Measurements from ENCODE around the gene LPIN3.

The LPIN3 gene

DNA sequence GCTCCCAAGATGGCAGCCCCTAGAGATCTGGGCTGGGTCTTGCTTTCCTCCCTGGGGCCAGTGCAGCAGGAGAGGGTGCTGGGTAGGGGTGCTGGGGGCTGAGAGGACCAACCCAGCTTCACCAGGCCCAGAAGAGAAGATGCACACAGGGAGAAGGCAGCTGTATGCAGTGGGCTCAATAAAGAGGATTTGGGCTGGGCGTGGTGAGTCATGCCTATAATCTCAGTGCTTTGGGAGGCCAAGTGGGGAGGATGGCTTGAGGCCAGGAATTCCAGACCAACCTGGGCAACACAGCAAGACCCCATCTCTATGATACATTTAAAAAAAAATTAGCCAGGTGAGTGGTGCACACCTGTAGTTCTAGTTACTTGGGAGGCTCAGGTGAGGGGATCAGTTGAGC is 51.7 kb downstream of the LPIN3 start:
- no peak for DNase-seq (ENCODE audit: low read depth in 1 of 2, low spot score in 1 of 2)

DNA sequence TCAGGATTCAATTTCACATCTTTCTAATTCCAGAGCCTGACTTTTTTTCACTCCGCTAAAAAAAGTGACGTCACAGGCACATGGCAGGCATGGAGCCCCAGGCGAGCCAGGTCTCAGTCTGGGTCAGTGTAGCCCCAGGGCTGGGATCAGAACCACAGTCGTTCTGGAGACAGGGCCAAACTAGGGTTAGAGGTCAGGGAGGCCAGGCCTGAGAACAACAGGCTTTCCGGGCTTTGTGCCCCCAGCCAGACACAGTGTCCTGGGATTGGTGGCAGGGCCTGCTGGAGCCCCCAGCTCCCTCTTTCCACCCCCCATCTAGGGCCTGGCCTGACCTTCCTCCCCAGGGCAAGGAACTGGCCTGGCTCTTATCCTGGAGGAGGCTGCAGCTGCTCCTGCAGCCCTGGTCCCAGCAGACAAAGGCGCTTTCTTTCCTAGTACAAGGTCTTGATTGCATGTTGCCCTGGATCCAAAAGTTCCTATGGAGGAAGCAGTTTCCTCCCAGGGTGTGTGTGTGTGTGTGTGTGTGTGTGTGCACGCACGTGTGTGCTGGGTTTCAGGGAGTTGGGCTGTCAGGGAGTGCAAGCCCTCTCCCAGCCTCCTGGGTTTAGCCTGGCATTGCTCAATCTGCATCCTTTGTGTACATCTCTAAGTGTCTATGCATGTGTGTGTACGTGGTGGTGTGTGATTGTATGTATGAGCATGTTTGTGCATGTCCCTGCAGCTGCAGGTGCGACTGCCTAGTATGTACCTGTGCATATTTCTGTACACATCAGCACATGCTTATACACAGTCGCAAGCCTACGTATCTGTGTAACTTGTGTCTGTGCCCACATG is 52.5 kb downstream of the LPIN3 start:
- no peak for DNase-seq (ENCODE audit: low read depth in 1 of 2, low spot score in 1 of 2)

DNA sequence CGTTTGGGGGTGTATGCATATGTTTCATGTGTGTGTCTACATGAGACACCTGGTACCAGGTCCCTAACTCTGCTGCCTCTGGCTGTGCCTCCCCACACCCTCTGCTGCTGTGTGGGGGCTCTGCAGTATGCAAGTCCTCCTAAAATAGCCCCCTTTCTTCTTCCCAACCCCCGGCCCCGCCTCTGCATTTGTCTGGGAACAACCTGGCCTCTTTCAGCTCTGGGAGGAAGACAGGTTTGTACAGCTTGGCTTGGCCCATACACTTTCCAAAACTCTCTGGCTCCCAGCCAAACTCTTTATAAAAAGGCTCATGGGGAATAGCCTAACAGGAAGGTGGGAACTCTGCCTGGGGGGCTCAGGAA is 53.1 kb downstream of the LPIN3 start:
- no peak for DNase-seq (ENCODE audit: low read depth in 1 of 2, low spot score in 1 of 2)

DNA sequence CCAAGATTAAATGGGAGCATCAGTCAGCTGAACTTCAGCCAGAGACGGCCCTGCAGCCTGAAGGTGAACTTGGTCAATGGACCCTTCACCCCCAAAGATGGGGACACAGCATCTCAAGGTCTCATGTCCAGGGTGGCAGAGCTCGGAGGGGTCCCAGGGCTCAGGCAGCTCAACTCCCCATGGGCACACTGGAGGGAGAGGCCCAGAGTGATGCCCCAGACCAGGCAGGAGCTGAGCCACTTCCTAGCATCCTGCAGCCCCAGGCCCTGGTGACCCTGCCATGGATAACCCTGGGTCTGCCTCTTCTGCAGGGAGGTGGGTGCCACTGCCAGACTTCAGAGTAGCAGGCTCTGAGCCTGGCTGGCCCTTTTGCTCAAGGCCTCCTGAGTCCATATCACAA is 53.5 kb downstream of the LPIN3 start:
- DNase-seq (ENCODE audit: low read depth in 1 of 2, low spot score in 1 of 2), result no peak

DNA sequence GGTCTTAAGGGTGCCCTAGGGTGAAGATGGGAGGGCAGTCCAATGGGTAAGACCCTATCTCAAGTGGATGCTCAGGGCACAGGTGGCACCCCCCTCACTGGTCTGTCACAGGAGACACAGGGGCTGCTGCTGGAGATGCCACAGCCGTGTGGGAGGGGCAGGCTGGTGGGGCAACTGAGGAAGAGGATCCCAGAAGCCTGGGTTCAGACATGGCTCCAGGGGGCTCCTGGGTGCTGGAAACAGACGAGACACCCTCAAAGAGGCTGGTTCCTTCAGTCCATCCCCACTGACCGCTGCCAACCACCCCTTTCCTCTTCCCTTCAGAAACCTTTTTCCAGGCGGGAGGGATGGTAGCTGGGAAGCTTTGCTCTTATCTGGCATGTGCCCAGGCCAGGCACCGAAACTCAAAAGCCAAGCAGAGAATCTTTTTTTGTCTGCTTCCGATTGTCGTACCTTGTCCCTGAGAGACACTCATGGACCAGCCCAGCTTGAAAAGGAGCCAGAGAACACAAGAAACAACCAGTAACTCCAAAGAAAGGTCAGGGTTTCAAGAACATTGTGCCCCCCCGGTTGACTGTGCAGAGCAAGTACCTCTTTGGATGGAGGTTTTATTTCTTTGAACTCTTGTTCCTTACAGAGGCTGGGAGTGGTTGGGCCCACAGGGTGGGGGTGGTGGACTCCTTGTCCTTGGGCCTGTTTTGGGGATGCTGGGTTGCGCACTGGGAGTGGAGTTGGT is 54.5 kb downstream of the LPIN3 start:
- no peak for DNase-seq (ENCODE audit: low read depth in 1 of 2, low spot score in 1 of 2)

DNA sequence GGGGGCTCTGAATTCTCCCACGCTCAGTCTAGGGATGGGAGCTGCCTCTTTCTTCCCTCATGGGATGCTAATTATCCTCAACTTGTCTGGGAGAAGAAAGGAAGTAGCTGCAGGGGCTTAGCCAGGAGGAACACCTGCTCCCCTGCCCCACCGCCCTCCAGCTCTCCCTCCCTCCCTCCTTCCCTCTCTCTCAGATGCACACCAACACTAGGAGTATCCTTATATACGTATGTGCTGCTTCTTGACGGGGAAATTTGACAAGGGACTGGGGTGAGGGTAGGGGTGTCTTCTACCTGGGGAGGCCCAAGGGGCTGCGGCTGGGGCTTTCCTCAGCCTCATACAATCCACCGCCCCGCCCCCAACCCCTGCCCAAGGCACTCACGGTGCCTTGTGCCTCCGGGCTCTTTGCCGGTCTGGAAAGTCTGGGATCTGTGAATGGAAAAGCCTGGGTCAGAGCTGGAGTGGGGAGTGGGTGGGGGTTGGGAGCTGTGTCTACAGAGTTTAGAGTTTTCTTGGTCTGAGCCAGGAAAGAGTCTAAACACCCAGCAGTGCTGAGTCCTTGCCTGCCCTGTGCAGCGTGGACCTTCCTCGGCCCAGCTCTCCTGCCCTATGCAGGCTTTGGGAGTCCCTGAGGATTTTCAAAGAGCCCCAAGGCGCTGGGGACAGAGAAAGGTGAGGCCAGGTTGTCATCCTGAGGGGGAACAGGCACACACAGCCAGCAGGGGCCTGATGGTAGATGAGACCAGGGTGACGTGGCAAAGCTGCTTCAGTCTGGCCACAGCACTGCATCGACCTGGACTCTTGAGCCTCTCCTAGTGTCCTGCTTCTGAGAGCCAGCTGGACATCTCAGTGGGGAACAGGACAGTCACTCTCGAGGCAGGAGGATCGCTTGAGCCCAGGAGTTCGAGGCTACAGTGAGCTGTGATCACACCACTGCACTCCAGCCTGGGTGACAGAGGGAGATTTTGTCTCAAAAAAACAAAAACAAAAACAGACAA is 55.3 kb downstream of the LPIN3 start:
- DNase-seq (ENCODE audit: low read depth in 1 of 2, low spot score in 1 of 2), result no peak

DNA sequence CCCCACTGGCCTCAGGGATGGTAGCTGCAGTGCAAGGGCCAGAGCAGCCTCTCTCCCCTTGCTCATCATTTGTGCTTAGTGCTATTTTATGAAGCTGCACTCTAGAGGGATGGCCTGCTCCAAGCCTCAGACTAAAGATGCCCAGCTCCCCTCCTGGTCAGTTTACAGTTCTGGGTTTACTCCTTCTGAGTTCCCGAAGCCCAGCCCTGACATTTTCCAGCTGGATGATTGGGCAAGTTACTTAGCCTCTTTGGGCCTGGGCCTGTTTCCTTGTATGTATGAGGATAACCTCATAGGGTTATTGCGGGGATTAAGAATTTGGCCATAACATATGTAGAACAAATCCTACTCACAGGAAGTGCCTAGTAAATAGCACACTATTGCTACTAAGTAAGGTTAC is 57.8 kb downstream of the LPIN3 start:
- DNase-seq (ENCODE audit: low read depth in 1 of 2, low spot score in 1 of 2), result no peak

DNA sequence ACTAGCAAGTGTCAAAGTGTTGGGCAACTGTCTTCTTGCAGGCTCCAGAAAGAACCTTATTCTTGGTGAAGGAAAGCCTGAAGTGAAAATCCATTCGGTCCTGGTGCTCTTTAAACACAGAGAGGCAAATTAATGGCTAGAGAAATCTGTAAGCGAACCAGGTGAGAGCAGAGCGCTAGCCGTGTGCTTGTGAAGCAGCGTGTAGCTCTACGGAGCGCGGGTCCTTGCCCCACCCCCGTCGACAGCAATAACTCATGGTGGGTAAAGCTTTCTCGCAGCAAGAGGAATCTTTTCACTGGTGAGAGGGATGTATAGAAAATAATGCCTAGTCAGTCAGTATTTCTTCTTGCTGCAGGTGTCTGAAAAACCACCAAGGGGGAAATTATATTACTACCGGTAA is 63.0 kb downstream of the LPIN3 start:
- no peak for DNase-seq (ENCODE audit: low read depth in 1 of 2, low spot score in 1 of 2)

DNA sequence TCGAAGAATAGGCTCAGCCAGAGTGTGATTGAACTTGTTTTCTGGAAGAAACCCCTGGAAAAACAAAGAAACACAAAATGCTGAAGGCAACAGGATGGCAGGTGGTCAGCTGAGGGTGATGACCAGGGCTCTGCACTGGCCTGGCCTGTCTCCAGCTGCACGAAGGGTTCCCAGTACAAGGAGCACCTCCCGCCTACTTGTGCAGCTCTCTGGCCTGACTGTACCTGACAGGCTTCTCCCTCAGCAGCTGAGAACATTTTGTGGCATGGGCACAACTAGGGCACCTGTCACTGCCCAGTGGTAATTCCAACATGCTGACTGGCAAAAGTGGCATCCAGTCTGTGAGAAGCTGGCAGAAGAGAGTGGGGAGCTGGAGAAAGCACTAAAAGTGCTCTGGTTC is 64.8 kb downstream of the LPIN3 start:
- DNase-seq (ENCODE audit: low read depth in 1 of 2, low spot score in 1 of 2), result no peak

DNA sequence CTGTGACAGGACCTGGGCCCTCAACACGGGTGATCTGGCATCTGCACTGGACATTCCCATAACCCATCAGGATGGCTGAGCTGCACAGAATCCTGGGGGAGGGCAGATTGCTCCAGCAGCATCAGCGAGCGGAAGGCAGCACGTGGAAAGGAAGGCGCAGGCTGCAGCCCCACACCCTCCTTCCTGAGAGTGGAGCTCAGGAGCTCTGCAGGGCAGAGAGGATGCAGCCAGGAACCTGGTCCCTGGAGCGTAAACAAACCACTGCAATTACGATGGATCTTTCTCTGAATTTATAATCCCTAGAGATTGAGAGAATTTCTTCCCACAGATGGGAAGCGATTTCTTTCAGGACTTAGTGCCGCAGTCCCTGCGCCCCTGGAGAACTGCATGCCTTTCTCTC is 65.7 kb downstream of the LPIN3 start:
- DNase-seq (ENCODE audit: low read depth in 1 of 2, low spot score in 1 of 2), result no peak

DNA sequence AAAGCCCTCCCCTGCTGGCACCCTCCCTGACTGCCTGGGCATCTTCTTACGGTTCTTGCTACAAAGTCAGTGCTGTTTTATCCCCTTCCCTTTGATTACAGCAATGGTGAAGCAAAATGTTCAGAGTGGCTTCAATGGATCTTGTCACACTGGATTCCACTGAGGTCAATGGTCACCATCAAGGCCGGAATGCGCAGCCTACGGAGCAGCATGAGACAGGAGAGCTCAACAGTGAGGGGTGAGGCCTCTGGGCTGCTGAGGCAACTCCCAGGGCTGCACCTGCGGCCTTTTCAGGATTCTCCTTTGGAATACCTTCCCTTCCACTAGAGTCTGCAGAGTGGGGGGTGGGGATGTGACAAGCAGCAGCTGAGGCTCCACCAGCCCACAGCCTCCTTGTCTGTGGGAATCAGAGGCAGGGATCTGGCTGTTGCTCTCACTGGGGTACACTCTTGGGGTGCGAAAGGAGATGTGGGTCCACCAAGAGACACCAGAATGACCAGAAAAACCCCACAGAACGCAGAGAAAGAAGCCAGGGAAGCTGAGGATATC is 66.3 kb downstream of the LPIN3 start:
- DNase-seq (ENCODE audit: low read depth in 1 of 2, low spot score in 1 of 2), result no peak

DNA sequence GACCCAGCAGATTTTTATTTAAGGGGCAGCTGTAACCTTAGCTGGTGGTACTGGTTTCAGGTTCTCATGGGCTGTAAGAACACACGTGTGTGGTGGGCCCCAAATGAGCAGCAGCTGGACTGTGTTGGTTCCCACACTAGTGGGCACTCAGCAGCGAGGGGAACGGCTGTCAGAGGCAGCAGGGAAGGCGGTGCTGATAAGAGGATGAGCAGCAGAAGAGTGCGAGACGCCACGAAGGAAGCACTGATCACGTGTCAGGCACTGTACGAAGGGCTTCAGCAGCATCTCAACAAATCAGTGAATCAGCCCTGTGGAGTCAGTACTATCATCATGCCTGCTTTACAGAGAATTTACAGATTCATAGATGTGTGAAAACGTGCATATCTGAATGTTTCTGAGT is 67.0 kb downstream of the LPIN3 start:
- DNase-seq (ENCODE audit: low read depth in 1 of 2, low spot score in 1 of 2), result no peak

DNA sequence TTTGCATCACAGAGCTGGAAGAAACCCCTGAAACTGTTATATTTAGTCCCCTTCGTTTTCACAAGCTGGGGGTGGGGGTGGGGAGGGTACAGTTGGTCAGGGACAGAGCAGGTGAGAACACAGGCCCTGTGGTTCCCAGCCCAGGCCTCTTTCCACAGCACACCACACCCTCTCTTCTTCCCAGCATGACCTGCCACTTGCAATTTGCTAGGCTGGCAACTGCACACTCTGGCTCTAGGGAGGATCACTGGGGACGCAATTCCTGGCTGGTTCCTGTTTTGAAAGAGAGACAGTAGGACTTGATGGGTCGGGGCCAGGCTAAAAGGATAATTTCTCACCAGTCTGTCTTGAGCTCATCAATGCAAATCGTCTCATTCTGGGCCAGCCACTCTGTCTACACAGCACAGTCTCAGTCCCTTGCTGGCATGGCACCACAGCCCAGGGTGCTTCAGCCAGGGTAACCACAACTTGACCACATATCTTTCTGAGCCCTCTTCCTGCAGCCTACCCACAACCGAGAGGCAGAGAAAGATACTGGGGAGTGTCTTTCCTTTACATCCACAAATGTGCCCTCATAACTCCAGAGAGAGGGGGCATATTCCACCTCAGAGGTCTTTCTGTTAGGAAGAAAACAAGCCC is 67.7 kb downstream of the LPIN3 start:
- no peak for DNase-seq (ENCODE audit: low read depth in 1 of 2, low spot score in 1 of 2)

DNA sequence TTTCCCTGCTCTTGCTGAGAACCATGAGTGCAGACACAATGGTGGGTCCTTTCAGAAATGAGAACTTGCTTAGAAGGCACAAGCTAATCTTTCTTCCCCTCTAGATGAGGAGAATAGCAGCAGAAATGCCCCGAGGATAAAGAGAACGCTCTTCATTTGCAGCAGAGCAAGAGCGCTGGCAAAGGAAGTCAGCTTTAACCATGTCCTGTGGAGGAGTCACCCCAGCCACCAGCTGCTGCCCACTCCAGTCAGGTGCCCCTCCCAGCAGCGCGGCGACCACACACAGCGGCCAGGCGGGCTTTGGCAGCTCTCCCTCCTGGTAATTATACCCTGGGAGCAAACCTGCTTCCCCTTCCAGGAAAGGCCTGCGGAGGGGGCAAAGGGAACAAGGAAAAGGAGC is 68.4 kb downstream of the LPIN3 start:
- no peak for DNase-seq (ENCODE audit: low read depth in 1 of 2, low spot score in 1 of 2)

Data from activated T-helper 1 cell treated with anti-CD3 and anti-CD28 coated beads, Interleukin-2, amount 50 U/mL, for 16 hours (primary cell).